Fibroblast of villous mesenchyme (primary cell): ENCODE data around the gene ROM1. TPM values are rescaled to one million over a fixed set of nuclear protein-coding genes. Genes with fewer than 3 reads are reported as not detected.
A peak's percentile ranks its signal among the peaks of the same experiment; 100 is the strongest.
"Not testable (repeated sequence)": the region's sequence is repeated elsewhere in the genome, so short reads cannot be mapped to it uniquely, and the experiment has no call there.

Experiments
- DNase-seq: peaks from one replicate; pipeline ENCODE4 v3.0.0-alpha.2; 2010; ENCODE audit warnings: low read depth
- H3K4me3 ChIP-seq: 2 replicates; pipeline ENCODE4 v1.5.1; 2011; ENCODE audit warnings: low read depth, mild to moderate bottlenecking, low read length
- total RNA-seq: library from RNA; depleted of rRNA; stranded (reverse); fragments of >200 nt; gene quantifications from 2 replicates; pipeline ENCODE4 v1.2.3, GENCODE V29; 2012
- TF ChIP-seq, protein P1 (sequence below): IDR thresholded peaks from 2 replicates; pipeline ENCODE4 v1.5.1; 2012; ENCODE audit warnings: low read depth, mild to moderate bottlenecking, low read length; ENCODE audit not compliant: insufficient read depth

Gene ROM1, protein sequence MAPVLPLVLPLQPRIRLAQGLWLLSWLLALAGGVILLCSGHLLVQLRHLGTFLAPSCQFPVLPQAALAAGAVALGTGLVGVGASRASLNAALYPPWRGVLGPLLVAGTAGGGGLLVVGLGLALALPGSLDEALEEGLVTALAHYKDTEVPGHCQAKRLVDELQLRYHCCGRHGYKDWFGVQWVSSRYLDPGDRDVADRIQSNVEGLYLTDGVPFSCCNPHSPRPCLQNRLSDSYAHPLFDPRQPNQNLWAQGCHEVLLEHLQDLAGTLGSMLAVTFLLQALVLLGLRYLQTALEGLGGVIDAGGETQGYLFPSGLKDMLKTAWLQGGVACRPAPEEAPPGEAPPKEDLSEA
- total RNA-seq = 2.9 and 3.0 TPM in 2 replicates

DNA sequence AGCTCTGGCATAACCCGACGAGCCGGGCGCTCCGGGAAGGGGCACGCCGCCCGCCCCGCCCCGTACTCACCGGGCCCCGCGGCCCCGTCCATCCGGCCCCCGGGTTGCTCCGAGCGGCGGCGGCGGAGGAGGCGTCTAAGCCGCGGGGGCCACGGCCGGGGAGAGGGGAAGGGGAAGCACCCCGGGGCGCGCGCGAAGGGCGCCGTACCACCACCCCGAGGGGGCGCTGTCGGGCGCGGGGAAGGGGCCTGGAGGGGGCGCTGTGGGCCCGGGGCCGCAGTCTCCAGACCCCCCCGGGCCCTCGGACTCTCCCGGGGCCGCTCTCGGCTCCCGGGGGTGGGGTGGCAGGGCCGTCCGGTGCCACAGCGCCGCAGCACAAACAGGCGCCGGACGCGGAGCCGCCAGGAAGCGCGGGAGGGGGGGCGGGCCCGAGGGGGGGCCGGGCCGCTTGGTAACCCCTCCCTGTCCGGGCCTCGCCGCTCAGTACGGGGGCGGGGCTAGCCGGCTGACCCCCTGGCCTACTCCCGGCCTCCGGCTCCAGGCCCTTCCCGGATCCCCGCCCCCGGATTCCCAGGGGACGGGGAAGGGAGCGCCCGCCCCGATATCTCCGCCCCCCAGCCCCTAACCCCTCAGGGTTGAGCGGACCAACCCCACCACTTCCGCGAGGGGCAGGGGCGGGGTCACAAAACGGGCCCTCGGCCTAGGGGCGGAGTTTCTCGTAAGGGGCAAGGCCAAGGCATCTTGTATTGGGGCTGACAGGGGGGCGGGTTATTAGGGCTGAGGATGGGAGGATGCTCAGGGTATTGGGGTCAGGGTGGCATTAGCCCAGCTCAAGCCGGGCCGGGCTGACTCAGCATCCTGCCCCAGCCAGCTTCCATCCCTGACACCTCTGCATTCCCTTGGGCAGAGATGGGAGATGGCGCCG is at the start of gene ROM1, which contains the start of gene EML3:
TSS of gene ROM1 (plus strand) at position 892 of the 925 bp plus-strand sequence. CDS start at position 917, 25 bp downstream.
TSS of gene EML3 (minus strand) at position 410 of the 925 bp plus-strand sequence. CDS start at position 92, 318 bp downstream.
- DNase-seq = peak; percentile 91
- H3K4me3 ChIP-seq = peak within 1 kb of the TSS; percentile 63
- TF ChIP-seq, protein P1, sequence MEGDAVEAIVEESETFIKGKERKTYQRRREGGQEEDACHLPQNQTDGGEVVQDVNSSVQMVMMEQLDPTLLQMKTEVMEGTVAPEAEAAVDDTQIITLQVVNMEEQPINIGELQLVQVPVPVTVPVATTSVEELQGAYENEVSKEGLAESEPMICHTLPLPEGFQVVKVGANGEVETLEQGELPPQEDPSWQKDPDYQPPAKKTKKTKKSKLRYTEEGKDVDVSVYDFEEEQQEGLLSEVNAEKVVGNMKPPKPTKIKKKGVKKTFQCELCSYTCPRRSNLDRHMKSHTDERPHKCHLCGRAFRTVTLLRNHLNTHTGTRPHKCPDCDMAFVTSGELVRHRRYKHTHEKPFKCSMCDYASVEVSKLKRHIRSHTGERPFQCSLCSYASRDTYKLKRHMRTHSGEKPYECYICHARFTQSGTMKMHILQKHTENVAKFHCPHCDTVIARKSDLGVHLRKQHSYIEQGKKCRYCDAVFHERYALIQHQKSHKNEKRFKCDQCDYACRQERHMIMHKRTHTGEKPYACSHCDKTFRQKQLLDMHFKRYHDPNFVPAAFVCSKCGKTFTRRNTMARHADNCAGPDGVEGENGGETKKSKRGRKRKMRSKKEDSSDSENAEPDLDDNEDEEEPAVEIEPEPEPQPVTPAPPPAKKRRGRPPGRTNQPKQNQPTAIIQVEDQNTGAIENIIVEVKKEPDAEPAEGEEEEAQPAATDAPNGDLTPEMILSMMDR = peak; percentile 84

GRCh38 chr11:62565100-62565802 is 47.8 kb upstream of the ROM1 start:
- TF ChIP-seq, protein P1 = no peak
- no peak overlapping the region for H3K4me3 ChIP-seq
- DNase-seq = no peak

DNA sequence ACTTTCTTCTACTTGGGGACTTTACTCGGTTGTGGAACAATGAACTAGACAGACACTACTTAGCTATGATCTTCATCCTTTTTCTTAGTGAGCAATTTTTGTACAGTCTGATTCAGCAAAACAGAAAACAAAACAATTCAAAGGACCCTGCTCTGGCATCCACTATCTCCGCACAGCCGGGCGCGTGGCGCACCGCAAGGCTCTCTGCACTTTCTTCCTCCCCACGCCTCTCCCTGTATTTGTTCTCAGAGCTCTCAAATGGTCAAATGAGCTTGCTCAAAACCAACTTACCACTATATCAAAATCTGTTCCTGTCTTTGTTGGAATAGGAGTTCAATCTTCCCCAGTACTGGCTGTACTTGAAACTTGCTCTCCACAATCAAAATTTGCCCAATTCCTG is 46.8 kb upstream of the ROM1 start:
- TF ChIP-seq, protein P1 = no peak
- H3K4me3 ChIP-seq = no peak overlapping the region
- DNase-seq = no peak

DNA sequence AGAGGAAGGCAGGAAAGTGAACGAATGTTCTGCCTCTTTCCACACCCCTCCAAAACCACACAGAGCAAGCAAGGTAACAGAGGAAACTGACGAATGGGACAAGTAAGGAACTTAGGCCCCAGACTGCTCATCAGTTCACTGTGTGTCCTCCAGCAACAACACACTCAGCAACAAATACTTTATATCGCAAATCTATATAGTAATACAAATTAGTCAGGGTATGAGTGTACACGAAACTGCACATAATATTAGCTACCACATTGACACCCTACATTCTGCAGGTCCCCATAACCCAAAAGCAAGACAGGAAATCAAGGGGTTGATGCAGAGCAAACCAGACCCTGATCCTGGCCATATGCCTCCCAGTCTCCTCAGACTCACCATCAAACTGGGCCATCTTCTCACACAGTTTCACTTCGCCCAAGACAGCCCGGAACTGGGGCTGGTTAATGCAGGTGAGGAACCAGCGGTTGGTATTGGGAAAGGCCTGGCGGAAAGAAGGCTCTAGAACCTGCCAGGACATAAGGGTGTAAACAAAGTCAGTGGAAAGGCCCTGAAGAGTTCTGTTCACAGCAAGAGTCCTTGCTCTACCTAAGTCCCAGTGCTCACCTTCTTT is 45.9 kb upstream of the ROM1 start:
- DNase-seq = no peak
- H3K4me3 ChIP-seq = no peak overlapping the region
- TF ChIP-seq, protein P1 = no peak

DNA sequence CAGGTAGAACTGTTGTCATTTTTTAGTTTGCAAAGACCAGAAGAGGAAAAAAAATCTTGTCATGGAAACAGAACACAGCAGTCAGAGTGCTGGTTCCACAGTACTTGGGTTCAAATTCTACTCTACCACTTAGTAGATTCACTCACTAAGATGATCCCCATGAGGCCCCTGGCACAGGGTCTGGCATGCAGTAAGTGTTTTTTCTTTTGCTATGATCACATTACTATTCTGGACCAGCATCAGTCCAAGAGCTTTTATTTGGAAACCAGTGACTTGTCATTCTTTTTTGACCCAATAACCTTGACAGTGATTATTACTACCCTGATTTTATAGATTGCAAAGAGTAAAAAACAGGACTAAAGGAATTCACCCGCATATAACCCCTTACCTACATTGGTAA is 43.4 kb upstream of the ROM1 start:
- TF ChIP-seq, protein P1 = no peak
- no peak for DNase-seq
- H3K4me3 ChIP-seq = no peak overlapping the region

DNA sequence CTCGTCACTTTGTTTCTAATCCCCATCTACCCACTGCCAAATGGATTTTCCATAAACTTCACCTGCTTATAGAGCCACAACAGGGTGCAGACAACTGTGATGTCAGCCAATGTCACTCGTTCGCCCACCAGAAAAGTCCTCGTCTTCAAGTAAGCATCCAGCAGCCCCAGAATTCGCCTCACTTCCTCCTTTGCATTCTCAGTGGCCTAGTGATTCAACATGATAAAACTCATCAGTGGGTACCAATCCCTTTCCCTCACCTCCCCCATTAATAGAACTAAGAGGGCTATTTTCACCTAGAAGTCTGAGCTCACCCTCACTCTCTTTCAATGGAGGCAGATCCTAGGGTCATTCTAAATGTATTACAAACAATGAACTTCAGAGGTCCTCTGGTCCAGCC is 42.2 kb upstream of the ROM1 start:
- not testable (repeated sequence) for DNase-seq, H3K4me3 ChIP-seq

DNA sequence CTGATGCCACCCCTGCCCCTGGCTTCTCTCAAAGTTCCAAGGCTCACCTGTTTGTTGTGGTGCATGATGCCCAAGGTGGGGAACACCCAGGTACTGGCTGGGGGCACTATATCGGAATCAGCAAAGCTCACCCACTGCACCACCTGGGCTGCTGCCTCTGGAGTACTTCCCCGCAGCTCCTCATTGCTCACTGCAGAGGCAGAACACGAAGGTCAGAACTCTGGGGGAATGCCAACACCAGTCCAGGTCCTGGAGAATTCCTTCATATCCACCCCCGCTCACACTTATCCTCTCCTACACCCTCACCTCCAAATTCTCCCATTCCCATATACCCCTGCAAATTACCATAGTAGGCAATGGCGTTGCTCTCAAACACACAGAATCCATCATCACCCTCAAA is 41.6 kb upstream of the ROM1 start:
- not testable (repeated sequence) for H3K4me3 ChIP-seq, DNase-seq
